Uterus (tissue), 4 donors: ENCODE results near the gene CMAS. TPM values are rescaled to one million over a fixed set of nuclear protein-coding genes. Genes with fewer than 3 reads are reported as not detected.
"Not testable (repeated sequence)": the region's sequence is repeated elsewhere in the genome, so short reads cannot be mapped to it uniquely, and the experiment has no call there.

Experiments used
- DNase-seq, 2 donors: peaks; one replicate each; pipeline ENCODE4 v3.0.0-alpha.2; 2019 to 2020
- H3K27ac ChIP-seq, 2 donors: fragments of 200-600 bp; sonication (generic); 1 replicate in 1 of 2; 2 replicates in 1 of 2; pipeline ENCODE4 v1.5.1; 2016 to 2018
- H3K27me3 ChIP-seq, 2 donors: fragments of 200-600 bp; sonication (generic); one replicate each; pipeline ENCODE4 v1.5.1; 2018 to 2019; ENCODE audit warnings: control low read depth in 1 of 2
- H3K36me3 ChIP-seq, 2 donors: fragments of 200-600 bp; sonication (generic); one replicate each; pipeline ENCODE4 v1.5.1; 2019; ENCODE audit warnings: control low read depth in 1 of 2
- H3K4me1 ChIP-seq, 2 donors: fragments of 200-600 bp; sonication (generic); one replicate each; pipeline ENCODE4 v1.5.1; 2018 to 2019; ENCODE audit warnings: control low read depth in 1 of 2
- H3K4me3 ChIP-seq, 2 donors: fragments of 200-600 bp; sonication (generic); 1 replicate in 1 of 2; 2 replicates in 1 of 2; pipeline ENCODE4 v1.5.1; 2018 to 2019; ENCODE audit warnings: mild to moderate bottlenecking in 1 of 2
- H3K9me3 ChIP-seq, 2 donors: fragments of 200-600 bp; sonication (generic); one replicate each; pipeline ENCODE4 v1.5.1; 2019; ENCODE audit warnings: control low read depth in 1 of 2
- CTCF ChIP-seq, 4 experiments: fragments of 200-600 bp in 2 of 4; fragments of 450-650 bp in 2 of 4; sonication (generic) in 2 of 4; IDR thresholded peaks; one replicate each; pipeline ENCODE4 v1.5.1; 2016 to 2019; ENCODE audit warnings: antibody characterized with exemption in 4 of 4, mild to moderate bottlenecking in 2 of 4, moderate library complexity in 1 of 4
- POLR2A ChIP-seq, 2 donors: fragments of 450-650 bp; IDR thresholded peaks; one replicate each; pipeline ENCODE4 v1.6.1; 2016; ENCODE audit warnings: antibody characterized with exemption in 2 of 2, mild to moderate bottlenecking in 1 of 2, moderate library complexity in 1 of 2
- intact Hi-C: fragments of 100-400 bp; cut with DNase I; formaldehyde crosslinking; loops from one replicate; pipeline ENCODE4 v1.15.1; 2023; ENCODE audit warnings: low total_unique reads
- total RNA-seq, 4 donors: library from RNA; depleted of rRNA in 3 of 4; stranded (reverse); fragments of >200 nt in 3 of 4; gene quantifications; one replicate each; pipeline versions ENCODE4 v1.1.0 to v1.2.4, GENCODE V29; 2014 to 2023
- donor health status: DM: yes; HTN: yes; CAD: no.

The CMAS gene
- total RNA-seq, 4 donors from 2014 or later = 34.8 to 53.2 (median 39.9) TPM

GRCh38 chr12:22046968-22047390 is 961 bp downstream of the CMAS start:
- Histone ChIP-seq H3K27ac (peak overlapping the region; percentile 93 to 97), H3K36me3 (no peaks in the 10 kb centered on the region), H3K27me3 (no peaks in the 10 kb centered on the region), H3K4me1 (no peaks in the 10 kb centered on the region), H3K4me3 (peak overlapping the region; percentile 98 to 99), H3K9me3 (no peaks in the 10 kb centered on the region)
- no peak for DNase-seq
- no peak for TF ChIP-seq CTCF (IDR thresholded peaks at IDR 0.05)
- no peak for TF ChIP-seq POLR2A (IDR thresholded peaks at IDR 0.05)
- intact Hi-C loops = no loop called here

GRCh38 chr12:22047494-22047893 is 1.5 kb downstream of the CMAS start:
- intact Hi-C loops = no loop called here
- peak overlapping the region; percentile 93 to 97 for H3K27ac ChIP-seq
- no peak overlapping the region for H3K4me3 ChIP-seq

GRCh38 chr12:22048351-22049041 is 2.5 kb downstream of the CMAS start:
- intact Hi-C loops = no loop called here
- Histone ChIP-seq H3K27me3 (no peaks in the 10 kb centered on the region), H3K4me1 (no peaks in the 10 kb centered on the region), H3K36me3 (no peaks in the 10 kb centered on the region), H3K4me3 (no peak overlapping the region), H3K9me3 (no peaks in the 10 kb centered on the region), H3K27ac (no peak overlapping the region)
- no peak for TF ChIP-seq CTCF (IDR thresholded peaks at IDR 0.05)
- no peak for TF ChIP-seq POLR2A (IDR thresholded peaks at IDR 0.05)
- DNase-seq = no peak

More at GRCh38 chr12:22047494-22047893, 1.5 kb downstream of the CMAS start:
- no peaks in the 10 kb centered on the region for H3K4me1 ChIP-seq
- no peak for DNase-seq
- H3K9me3 ChIP-seq = no peaks in the 10 kb centered on the region
- TF ChIP-seq CTCF (IDR thresholded peaks at IDR 0.05) (no peak), POLR2A (IDR thresholded peaks at IDR 0.05) (no peak)
- no peaks in the 10 kb centered on the region for H3K36me3 ChIP-seq
- no peaks in the 10 kb centered on the region for H3K27me3 ChIP-seq

GRCh38 chr12:22050078-22050477 is 4.1 kb downstream of the CMAS start:
- no peak overlapping the region for H3K4me3 ChIP-seq
- intact Hi-C loops = no loop called here
- no peaks in the 10 kb centered on the region for H3K4me1 ChIP-seq
- TF ChIP-seq CTCF (IDR thresholded peaks at IDR 0.05) = no peak
- TF ChIP-seq POLR2A (IDR thresholded peaks at IDR 0.05) = no peak
- no peaks in the 10 kb centered on the region for H3K27me3 ChIP-seq
- no peaks in the 10 kb centered on the region for H3K36me3 ChIP-seq
- no peak for DNase-seq
- H3K27ac ChIP-seq = no peak overlapping the region
- H3K9me3 ChIP-seq = no peaks in the 10 kb centered on the region

GRCh38 chr12:22051114-22051698 is 5.2 kb downstream of the CMAS start:
- Histone ChIP-seq H3K36me3 (no peaks in the 10 kb centered on the region), H3K27ac (no peak overlapping the region), H3K4me1 (no peaks in the 10 kb centered on the region), H3K27me3 (no peaks in the 10 kb centered on the region), H3K9me3 (no peaks in the 10 kb centered on the region), H3K4me3 (no peak overlapping the region)
- DNase-seq = no peak
- intact Hi-C loops = no loop called here
- no peak for TF ChIP-seq CTCF (IDR thresholded peaks at IDR 0.05)
- TF ChIP-seq POLR2A (IDR thresholded peaks at IDR 0.05) = no peak

- H3K36me3 ChIP-seq, H3K4me3 ChIP-seq, H3K27me3 ChIP-seq, DNase-seq, H3K27ac ChIP-seq, H3K9me3 ChIP-seq, H3K4me1 ChIP-seq, intact Hi-C loops: not testable (repeated sequence)
Observed at GRCh38 chr12:22052994-22053393, 7.0 kb downstream of the CMAS start.
